GM04504 (cell line): Measurements from ENCODE around the gene ARL10.
A peak's percentile ranks its signal among the peaks of the same experiment; 100 is the strongest.

Experiments used
- DNase-seq: peaks from one replicate; pipeline ENCODE4 v3.0.0-alpha.2; 2012; ENCODE audit warnings: low read depth

ARL10 gene

DNA sequence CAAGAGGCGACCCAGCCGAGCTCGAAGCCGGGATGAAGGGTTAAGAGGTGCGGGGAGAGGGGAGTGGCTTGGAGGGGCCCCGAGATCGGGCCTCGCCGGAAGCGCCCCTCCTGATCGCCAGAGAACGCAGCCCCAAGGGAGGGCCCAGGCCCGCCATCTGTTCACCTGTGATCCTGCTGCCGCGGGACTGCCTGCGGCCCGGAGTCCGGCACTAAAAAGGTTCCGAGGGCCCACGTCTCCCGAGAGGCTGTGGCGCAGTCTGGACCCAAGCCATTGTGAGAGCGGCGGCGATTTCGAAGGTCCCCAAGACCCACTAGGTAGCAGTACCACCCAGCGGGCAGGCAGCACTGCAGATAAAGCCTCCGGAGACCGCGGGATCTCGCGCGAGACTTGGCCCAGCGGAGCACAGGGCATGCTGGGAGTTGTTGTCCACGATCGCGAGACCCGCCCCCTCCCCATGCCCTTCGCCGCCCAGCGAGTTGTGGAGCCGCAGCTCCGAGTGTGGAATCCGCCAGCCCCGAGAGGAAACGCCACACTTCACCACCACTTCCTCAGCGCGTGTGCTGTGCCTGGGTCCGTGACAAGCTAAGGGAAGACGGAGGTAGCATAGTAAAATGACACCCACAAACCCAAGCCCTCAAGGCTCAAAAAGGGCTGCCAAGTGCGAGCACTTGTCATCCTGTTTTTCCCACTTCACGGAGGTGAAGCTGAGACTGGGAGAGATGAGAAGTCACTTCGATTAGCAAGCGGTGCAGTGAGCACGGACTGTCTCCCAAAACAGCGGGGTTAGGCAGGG, 3.7 kb upstream of the ARL10 start, which contains the start of gene KIAA1191:
Gene KIAA1191, minus strand, starts transcription at position 328 of the 796 bp plus-strand sequence. CDS start 2,256 bp downstream, outside the sequence.
- DNase-seq: peak; percentile 79

GRCh38 chr5:176362233-176362490, 3.1 kb upstream of the ARL10 start:
- no peak for DNase-seq

- no peak for DNase-seq
Measured at GRCh38 chr5:176364765-176365350, 429 bp upstream of the ARL10 start.

GRCh38 chr5:176366232-176366894, 1.1 kb downstream of the ARL10 start:
- no peak for DNase-seq

DNA sequence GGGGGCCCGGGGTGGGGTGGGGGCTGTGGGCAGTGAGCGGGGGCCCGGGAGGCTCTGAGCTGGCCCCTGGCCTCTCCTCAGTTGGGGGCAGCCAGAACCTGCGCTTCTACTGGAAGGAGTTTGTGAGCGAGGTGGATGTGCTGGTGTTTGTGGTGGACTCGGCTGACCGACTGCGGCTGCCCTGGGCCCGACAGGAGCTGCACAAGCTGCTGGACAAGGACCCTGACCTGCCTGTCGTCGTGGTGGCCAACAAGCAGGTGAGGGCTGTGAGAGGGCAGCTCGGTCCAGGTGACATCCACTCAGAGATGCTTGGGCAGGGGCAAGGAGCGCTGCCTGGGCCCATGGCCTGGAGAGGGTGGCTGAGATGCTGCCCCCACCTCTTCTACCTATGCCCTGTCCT, 3.4 kb downstream of the ARL10 start:
- DNase-seq: no peak

GRCh38 chr5:176369934-176370711, 4.8 kb downstream of the ARL10 start:
- no peak for DNase-seq

GRCh38 chr5:176371621-176372539, 6.6 kb downstream of the ARL10 start:
- no peak for DNase-seq

DNA sequence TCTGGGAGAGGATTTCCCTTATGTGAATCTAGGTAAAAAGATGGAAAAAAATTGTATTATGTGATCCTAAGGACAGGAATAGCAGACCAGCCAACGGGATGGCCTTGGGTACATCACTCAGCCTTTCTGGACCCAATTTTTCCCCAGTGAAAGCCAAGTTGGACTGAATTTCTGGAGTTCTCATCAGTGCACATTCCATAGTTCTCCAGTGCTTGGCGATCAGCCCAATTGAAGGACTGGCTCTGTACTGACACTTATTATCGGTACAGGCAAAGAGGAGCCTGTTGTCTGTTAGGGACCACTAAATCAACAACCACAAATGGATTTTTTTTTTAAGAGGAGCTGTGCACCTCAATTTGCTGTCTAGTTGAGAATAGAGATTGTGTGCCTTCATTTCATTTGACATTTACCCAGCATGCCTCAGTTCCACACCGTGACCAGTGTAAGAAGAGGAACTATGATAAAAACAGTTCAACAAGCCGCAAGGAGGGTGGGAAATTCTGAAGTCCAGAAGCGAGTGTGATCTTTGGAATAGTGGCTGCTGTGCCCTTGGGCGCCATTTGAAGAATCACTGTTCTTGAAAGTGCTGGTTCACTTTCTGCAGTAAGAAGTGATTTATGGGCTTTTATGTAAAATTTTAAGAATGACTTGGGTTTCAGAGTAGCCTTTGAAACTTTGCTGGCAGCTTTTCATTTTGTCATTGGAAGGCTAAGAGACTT, 8.0 kb downstream of the ARL10 start:
- no peak for DNase-seq

DNA sequence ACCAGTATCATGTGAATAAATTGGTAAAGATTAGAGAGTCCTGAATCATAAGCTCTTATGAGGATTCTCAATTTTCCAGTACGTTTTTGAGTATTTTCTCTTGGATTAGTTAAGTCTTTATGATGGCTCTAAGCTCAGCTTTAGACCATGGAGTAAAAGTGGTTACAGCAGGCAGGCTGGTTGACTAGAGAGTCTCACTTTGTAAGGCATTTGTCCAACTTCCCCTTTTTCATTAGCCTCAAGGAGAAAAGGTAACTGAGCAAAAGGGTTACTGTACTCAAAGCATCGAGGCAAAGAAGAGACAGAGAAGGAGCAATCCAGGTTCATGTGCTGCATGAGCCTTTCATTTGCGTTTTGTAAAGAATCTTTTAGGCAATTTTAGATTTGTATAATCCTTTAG, 14.6 kb downstream of the ARL10 start:
- DNase-seq: no peak

DNA sequence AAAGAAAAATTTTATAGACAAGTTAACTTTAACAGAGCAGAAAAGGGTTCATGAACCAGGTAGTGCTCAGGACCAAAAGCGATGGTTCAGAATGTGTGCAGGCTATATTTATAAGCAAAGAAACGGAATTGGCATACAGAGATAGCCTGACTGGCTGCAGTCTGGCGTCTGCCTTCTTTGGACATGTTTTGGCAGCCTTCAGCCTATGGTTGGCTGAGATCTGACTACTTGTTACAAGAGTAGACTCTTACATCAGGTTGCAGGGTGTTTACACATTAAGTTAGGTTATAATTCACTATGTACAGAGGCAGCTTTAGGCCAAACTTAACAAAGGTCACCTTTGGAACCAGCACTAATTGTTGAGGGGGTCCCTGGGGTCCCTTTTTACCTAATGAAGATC, 16.1 kb downstream of the ARL10 start:
- no peak for DNase-seq

GRCh38 chr5:176381979-176382378, 16.7 kb downstream of the ARL10 start:
- DNase-seq: no peak

GRCh38 chr5:176382721-176383120, 17.4 kb downstream of the ARL10 start:
- no peak for DNase-seq

- no peak for DNase-seq
Measured at GRCh38 chr5:176383248-176383905, 18.1 kb downstream of the ARL10 start.

DNA sequence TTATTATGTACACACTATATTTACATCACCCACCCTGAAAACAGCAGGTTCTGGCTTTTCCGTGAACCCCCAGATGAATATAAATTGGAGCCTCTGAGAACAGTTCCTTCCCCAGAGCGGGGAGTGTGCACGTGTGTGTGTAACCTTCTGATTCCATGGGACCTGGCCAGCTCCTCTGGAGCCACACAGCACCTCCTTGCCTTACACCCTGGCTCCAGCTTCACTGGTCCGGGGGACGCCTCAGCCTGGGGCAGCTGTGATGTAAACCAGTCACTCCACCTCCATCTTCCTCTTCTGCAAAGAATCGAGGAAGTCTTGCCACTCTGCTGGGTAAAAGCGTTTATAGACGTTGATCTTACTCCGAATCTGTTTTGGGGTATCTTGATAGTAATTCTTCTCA, 18.7 kb downstream of the ARL10 start:
- DNase-seq: no peak

DNA sequence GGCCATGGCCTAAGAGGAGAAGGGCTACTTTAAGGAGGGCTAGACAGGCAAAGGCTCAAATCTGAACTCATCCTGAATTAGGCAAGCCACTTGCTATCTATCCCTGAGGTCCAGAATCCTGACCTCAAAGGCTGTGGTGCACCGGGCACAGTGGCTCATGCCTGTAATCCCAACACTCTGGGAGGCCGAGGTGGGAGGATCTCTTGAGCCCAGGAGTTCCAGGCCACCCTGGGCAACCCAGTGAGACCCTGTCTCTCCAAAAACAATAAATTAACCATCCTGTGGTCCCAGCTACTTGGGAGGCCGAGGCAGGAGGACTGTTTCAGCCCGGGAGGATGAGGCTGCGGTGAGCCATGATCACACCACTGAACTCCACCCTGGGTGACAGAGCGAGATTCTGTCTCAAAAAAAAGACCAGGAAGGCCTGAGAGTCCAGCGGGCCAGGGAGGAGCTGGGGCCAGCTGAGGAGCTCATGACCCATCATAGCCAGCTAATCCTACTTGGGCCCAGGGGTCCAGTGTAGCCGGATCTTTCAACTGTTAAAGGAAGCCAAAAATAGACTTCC, 19.2 kb downstream of the ARL10 start:
- DNase-seq: no peak

DNA sequence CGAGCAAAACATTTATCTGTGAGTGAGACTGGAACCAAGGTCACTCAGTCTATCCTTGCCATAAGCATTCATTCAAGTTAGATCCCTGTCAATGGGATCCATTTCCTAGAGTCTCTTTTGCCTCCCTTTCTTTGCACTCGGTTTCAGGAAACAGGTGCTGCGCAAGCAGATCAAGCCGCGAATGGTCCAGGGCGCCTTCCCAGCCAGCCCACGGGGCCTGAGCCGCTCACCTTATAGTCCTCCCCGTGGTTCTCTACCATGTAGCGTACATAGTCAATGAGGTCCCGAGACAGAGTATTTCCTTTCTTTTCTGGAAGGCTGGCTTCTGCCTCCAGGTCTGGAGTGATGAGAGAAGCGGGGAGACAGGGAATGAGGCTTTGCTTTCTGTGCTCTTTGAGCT, 19.7 kb downstream of the ARL10 start:
- DNase-seq: no peak

- DNase-seq: no peak
Measured at GRCh38 chr5:176386491-176386890, 21.2 kb downstream of the ARL10 start.

GRCh38 chr5:176387384-176387925, 22.2 kb downstream of the ARL10 start:
- no peak for DNase-seq

DNA sequence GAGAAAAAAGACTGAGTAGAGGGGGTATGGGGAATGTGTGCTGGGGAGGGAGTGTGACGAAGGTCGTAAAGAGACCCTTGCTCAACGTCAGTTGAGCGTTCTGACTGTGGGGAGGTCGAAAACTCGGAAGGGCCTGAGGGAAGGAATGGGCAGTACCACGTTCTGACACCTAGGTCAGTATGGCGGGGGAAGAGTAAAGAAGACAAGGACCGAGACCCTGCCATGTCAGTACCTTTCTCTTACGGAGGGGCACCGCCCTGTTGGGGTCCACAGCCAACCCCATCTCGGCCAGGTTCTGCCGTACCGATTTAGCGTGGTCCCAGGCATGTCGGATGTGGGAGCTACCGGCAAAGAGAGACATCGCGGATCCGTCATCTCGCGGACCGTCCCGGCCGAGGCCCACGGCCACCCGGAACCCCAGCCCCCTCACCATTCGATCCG, 22.7 kb downstream of the ARL10 start:
- DNase-seq: no peak
